ENCODE results near the gene GATAD2A. TPM values are rescaled to one million over a fixed set of nuclear protein-coding genes. Genes with fewer than 3 reads are reported as not detected.
A peak's percentile ranks its signal among the peaks of the same experiment; 100 is the strongest.

GATAD2A gene
- total RNA-seq, 1 experiment from 2014 or later: 189 TPM

- Histone ChIP-seq H3K4me2 (ENCODE audit: insufficient read depth, insufficient read length, low read length) (peak overlapping the region; percentile 34), H2BK15ac (ENCODE audit: low read depth, low read length) (no peak overlapping the region), H3K23me2 (ENCODE audit: insufficient read length, low read depth, low read length, poor library complexity, severe bottlenecking) (no peaks in the 10 kb centered on the region), H3T11ph (ENCODE audit: low read length) (no peak overlapping the region), H3K18ac (ENCODE audit: insufficient read length, low read depth, low read length) (peak overlapping the region; percentile 28), H2AFZ (ENCODE audit: low read length) (no peak overlapping the region), H3K4me1 (ENCODE audit: insufficient read depth, low read length) (peaks cover 20% of the 10 kb centered on the region), H2AK5ac (ENCODE audit: insufficient read length, low read length) (no peak overlapping the region), H3K56ac (ENCODE audit: insufficient read length, low read depth, low read length) (no peak overlapping the region), H3K79me2 (ENCODE audit: insufficient read depth, low read length) (peaks cover 51% of the 10 kb centered on the region; the same call in 1 of the 2 replicates), H3K9ac (ENCODE audit: extremely low read depth, insufficient read length, low read length) (no peak overlapping the region), H4K8ac (replicated peaks; ENCODE audit: insufficient read length, low read depth, low read length) (no peak overlapping the region), H2BK20ac (ENCODE audit: low read depth, low read length, poor library complexity, severe bottlenecking) (no peak overlapping the region), H2BK120ac (ENCODE audit: low read depth, low read length, poor library complexity, severe bottlenecking) (no peak overlapping the region), H4K91ac (ENCODE audit: insufficient read length, low read depth, low read length) (no peak overlapping the region), H4K20me1 (ENCODE audit: control insufficient read depth, insufficient read depth, insufficient read length) (peaks cover 2% of the 10 kb centered on the region), H3K27me3 (ENCODE audit: insufficient read depth, low read length) (no peaks in the 10 kb centered on the region), H3K14ac (ENCODE audit: insufficient read depth, low read length) (0 out of 2 replicates have a peak overlapping the region, but pooled peaks have one; percentile 19), H3K4ac (ENCODE audit: low read depth, low read length) (no peak overlapping the region), H3K9me3 (ENCODE audit: control insufficient read depth, low read depth, low read length) (peaks cover 6% of the 10 kb centered on the region), H2BK12ac (ENCODE audit: insufficient read length, low read depth, low read length) (no peak overlapping the region), H2BK5ac (ENCODE audit: insufficient read length, low read length) (no peak overlapping the region), H3K27ac (ENCODE audit: insufficient read length, low read depth, low read length) (peak overlapping the region; percentile 0), H3K23ac (ENCODE audit: insufficient read length, low read depth, low read length) (no peak overlapping the region), H4K5ac (ENCODE audit: insufficient read length, low read depth, low read length) (no peak overlapping the region), H3K79me1 (ENCODE audit: insufficient read depth, low read depth, low read length, poor library complexity, severe bottlenecking) (peaks cover 3% of the 10 kb centered on the region)
- WGBS (ENCODE audit: extremely low coverage, insufficient read length, low lambda C conversion rate): no CpG with 5 or more reads among the region's 27 CpGs
- Mint-ChIP-seq H3K4me1 (peaks cover 71 to 72% of the 10 kb centered on the region in 2 experiments), H3K27ac (peak overlapping the region; percentile 70 to 99 (median 96)), H3K36me3 (ENCODE audit: insufficient read depth in 1 of 3, low read depth in 3 of 3) (peaks cover 20 to 30% (median 24%) of the 10 kb centered on the region in 3 experiments), H3K27me3 (ENCODE audit: low read depth) (peaks cover 2% of the 10 kb centered on the region), H3K9me3 (peaks cover 7 to 14% of the 10 kb centered on the region in 2 experiments), H3K4me3 (peak overlapping the region; percentile 46 to 70)
- peak; percentile 97 for DNase-seq
- TF ChIP-seq CTCF (conservative IDR thresholded peaks at IDR 0.05): no peak
Observed at GRCh38 chr19:19461671-19462622, 56.5 kb downstream of the GATAD2A start.
